ENCODE results near the gene ANO3. TPM values are rescaled to one million over a fixed set of nuclear protein-coding genes. Genes with fewer than 3 reads are reported as not detected.

ANO3 gene
- total and polyA plus RNA-seq, 2 experiments from 2014 or later = not detected

GRCh38 chr11:26330262-26330661, 1.7 kb upstream of the ANO3 start (continued):
- TF ChIP-seq ZNF462 (CRISPR knock-in tag; IDR thresholded peaks at IDR 0.05) (no peak), EZH2 (IDR thresholded peaks at IDR 0.05; ENCODE audit: low read depth, unreplicated experiment) (no peak)

- H3F3A ChIP-seq (replicated peaks; ENCODE audit: low read depth) = no peaks in the 10 kb centered on the region
- H3K27ac ChIP-seq (ENCODE audit: low read depth) = no peak overlapping the region; the same call in 1 of the 2 replicates
- H3K79me2 ChIP-seq (replicated peaks; ENCODE audit: insufficient read depth) = no peaks in the 10 kb centered on the region
- H3K4me2 ChIP-seq = peak overlapping the region; percentile 85
- Mint-ChIP-seq H3K9me3 (no peaks in the 10 kb centered on the region), H3K36me3 (ENCODE audit: low read depth) (no peaks in the 10 kb centered on the region), H3K27ac (no peak overlapping the region), H3K4me1 (peaks cover 58% of the 10 kb centered on the region), H3K27me3 (ENCODE audit: insufficient read depth, low read depth, poor library complexity) (peaks cover 5% of the 10 kb centered on the region), H3K4me3 (peak overlapping the region; percentile 74)
- peak overlapping the region; percentile 62 for H3K4me3 ChIP-seq
- H2AFZ ChIP-seq = peak overlapping the region; percentile 91
- H4K20me1 ChIP-seq (replicated peaks; ENCODE audit: insufficient read depth) = no peaks in the 10 kb centered on the region
- peaks cover 37% of the 10 kb centered on the region for H3K4me1 ChIP-seq (ENCODE audit: insufficient read depth)
- no peak; the same call in 2 of the 3 replicates for ATAC-seq
- no peaks in the 10 kb centered on the region for H3K27me3 ChIP-seq (ENCODE audit: insufficient read depth)
- no peaks in the 10 kb centered on the region for H3K36me3 ChIP-seq (ENCODE audit: insufficient read depth)
- H3K9me2 ChIP-seq (ENCODE audit: insufficient read depth) = no peaks in the 10 kb centered on the region
- DNase-seq (ENCODE audit: low spot score) = no peak
- TF ChIP-seq CTCF (conservative IDR thresholded peaks at IDR 0.05; ENCODE audit: low read depth in 2 of 2) (no peak), ZNF331 (CRISPR knock-in tag; IDR thresholded peaks at IDR 0.05; ENCODE audit: low read depth) (no peak), CREB1 (CRISPR knock-in tag; IDR thresholded peaks at IDR 0.05; ENCODE audit: low read depth) (no peak), EZH2phosphoT487 (IDR thresholded peaks at IDR 0.05; ENCODE audit: unreplicated experiment) (no peak), EZH2 (IDR thresholded peaks at IDR 0.05; ENCODE audit: low read depth, unreplicated experiment) (no peak), NANOG (IDR thresholded peaks at IDR 0.05; ENCODE audit: borderline replicate concordance) (no peak), POLR2AphosphoS5 (IDR thresholded peaks at IDR 0.05; ENCODE audit: low read depth) (no peak), ZNF462 (CRISPR knock-in tag; IDR thresholded peaks at IDR 0.05) (no peak)
Measured at GRCh38 chr11:26332572-26332915, 614 bp downstream of the ANO3 start.

Data from GM23338 (cell line).